Esophagus squamous epithelium (tissue), 4 donors: Measurements from ENCODE around the gene CDK17.

ENCODE experiments used
- POLR2A ChIP-seq, 4 donors: fragments of 450-650 bp; IDR thresholded peaks; one replicate each; pipeline ENCODE4 v1.6.1; 2017; ENCODE audit warnings: antibody characterized with exemption in 4 of 4, mild to moderate bottlenecking in 4 of 4, moderate library complexity in 3 of 4
- TF ChIP-seq, protein P1 (sequence below), 6 experiments: fragments of 450-650 bp in 4 of 6; fragments of 200-600 bp in 2 of 6; sonication (generic) in 2 of 6; IDR thresholded peaks; one replicate each; pipeline ENCODE4 v1.5.1; 2016 to 2019; ENCODE audit warnings: antibody characterized with exemption in 6 of 6, mild to moderate bottlenecking in 4 of 6, moderate library complexity in 4 of 6

- TF ChIP-seq, protein P1, sequence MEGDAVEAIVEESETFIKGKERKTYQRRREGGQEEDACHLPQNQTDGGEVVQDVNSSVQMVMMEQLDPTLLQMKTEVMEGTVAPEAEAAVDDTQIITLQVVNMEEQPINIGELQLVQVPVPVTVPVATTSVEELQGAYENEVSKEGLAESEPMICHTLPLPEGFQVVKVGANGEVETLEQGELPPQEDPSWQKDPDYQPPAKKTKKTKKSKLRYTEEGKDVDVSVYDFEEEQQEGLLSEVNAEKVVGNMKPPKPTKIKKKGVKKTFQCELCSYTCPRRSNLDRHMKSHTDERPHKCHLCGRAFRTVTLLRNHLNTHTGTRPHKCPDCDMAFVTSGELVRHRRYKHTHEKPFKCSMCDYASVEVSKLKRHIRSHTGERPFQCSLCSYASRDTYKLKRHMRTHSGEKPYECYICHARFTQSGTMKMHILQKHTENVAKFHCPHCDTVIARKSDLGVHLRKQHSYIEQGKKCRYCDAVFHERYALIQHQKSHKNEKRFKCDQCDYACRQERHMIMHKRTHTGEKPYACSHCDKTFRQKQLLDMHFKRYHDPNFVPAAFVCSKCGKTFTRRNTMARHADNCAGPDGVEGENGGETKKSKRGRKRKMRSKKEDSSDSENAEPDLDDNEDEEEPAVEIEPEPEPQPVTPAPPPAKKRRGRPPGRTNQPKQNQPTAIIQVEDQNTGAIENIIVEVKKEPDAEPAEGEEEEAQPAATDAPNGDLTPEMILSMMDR (IDR thresholded peaks at IDR 0.05): no peak
- TF ChIP-seq POLR2A (IDR thresholded peaks at IDR 0.05): no peak
These were observed 24.4 kb upstream of the CDK17 start for GRCh38 chr12:96424601-96425000.
